Measurements from ENCODE around the gene LDHD.
"Not testable (repeated sequence)": the region's sequence is repeated elsewhere in the genome, so short reads cannot be mapped to it uniquely, and the experiment has no call there.

LDHD gene

DNA sequence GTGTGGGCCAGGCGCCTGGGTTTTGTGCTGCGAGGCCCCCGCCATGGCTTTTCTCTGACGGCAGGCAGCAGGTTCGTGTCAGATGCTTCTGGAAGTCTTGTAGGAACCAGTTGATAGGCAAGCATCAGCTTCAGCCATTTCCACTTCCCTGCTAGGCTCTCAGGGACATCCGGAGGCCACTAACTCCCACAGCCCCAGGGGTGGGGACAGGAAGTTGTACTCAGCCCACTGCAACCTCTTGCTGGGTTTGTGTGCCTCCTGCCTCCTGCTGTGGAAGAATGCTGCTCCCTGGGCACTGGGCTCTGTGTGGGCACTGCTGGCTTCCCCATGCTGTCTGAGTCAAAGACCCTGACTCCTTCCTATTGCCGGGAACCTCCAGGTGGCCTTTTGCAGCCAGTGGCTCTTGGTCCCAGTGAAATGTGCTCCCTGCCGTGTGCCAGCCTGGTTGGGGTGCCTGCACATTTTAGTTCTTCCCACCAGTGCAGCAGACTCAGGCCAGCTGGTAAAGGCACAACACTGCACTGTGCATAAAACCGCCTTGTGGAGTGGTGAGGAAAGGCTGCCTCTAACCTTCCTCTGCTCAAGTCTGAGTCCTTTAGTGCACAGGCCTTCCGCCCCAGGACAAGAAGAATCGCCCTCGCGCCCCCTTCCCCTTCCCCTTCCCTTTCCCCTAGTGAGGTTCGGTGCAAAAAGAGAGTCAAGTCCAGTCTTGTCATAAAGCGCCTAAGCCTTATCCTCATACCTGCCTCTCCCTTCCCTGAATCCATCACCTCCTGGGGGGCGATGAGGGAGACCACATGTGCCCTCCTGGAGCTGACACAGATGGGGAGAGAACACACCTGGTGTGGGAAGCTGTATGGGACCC is 16.6 kb downstream of the LDHD start:
- peak; percentile 30 for DNase-seq (ENCODE audit: low spot score)

GRCh38 chr16:75099075-75099667 is 17.4 kb downstream of the LDHD start:
- DNase-seq (ENCODE audit: low spot score), result no peak

DNA sequence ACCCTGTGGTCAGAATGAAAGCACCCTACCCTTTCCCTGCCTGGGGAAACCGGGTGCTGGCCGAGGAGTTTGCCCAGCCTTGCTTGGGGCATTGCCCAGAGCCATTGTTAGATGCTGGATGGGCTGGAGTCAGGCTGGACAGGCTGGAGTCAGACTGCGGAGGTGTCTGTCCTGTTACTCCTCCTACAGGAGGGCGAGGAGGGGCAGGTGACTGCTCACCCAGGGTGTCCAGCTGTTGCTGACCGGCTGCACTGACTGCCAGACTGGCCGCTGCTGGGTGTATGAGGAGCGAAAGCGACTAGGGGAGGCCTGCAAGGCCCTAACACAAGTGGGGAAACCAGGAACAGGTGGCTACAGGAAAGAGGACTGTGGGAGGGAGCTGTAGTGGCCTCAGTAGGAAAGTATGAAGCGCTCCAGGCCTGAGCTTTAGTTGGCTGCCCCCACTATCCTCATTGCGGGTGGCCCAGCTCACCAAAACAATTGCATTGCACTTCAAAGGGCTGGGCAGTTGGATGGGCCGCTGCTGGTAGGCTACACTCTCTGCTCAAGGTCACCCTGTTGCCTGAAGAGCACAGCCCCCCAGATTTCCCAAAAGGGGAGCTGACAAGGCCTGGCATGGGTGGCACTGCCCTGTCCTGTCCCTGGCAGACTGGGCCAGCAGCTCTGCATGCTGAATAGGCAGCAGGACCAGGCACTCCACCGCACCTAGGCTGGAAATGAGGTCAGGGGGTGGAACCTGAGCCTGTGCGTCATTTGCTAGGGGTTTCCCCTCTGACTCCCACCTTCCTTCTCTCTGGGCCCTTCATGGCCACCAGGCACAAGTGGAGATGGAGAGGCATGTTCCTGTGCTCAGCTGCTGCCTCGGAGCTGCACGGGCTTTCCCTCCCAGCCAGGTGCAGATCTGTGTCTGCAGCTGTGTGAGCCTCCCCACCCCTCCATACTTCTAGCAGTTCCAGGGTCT is 18.4 kb downstream of the LDHD start:
- peak; percentile 70 for DNase-seq (ENCODE audit: low spot score)

DNA sequence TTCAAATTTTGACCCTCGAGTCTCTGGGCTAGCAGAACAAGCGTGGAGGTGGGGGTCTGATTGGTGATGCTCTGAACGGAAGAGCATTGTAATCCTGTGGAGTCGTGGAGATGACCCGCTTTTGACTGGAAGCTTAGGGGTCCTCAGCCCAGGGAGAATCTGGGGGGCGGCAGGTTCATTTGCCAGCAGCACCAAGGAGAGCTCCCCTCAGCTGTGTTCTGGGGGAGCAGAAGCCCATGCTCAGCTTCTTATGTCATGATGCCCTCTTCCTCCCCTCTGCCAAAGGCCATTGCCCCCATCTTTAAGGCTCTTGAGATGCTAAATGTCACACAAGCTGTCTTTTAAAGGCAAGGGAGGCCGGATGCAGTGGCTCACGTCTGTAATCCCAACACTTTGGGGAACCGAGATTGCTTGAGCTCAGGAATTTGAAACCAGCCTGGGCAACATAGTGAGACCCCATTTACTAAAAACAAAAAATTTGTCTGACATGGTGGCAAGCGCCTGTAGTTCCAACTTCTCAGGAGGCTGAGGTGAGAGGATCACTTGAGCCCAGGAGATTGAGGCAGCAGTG is 19.3 kb downstream of the LDHD start:
- no peak for DNase-seq (ENCODE audit: low spot score)

DNA sequence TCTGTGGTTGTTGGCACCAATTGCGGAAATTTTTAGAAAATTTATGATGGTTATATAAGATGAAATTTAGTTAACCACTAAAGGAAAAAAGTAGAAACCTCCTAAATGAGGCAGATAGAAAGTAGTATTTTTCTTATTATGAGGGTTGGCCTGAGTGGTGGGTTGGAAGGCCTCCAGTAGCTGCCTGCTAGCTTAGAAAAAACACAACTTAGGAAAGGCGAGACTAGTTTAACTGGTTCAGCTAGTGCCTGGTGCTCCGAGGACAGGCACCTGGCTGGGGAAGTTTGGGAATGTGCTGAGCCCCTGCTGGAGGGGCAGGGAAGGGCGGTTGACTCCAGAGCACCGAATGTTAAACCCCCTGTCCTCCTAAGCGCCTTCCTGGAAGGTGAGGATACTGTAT is 19.9 kb downstream of the LDHD start:
- no peak for DNase-seq (ENCODE audit: low spot score)

DNA sequence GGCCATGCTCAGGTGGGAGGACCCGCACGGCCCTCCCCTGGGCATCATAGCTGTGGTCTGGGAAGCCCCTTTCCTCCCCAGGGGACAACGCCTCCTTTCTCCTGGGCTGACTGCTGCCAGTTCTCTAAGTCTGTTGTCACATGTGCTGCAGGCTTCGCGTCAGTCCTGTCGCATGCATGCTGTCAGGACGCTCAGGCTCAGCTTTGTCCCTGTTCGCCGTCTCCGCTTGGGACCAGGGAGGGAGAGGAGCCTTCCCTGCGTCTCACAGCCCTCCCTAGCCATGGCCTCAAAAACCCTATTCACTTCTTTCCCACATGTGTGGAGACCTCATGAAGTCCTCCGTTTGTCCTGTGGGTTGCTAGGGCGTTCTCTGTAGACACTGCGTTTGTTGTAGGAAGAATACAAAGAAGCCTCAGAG is 21.4 kb downstream of the LDHD start:
- DNase-seq (ENCODE audit: low spot score), result no peak

DNA sequence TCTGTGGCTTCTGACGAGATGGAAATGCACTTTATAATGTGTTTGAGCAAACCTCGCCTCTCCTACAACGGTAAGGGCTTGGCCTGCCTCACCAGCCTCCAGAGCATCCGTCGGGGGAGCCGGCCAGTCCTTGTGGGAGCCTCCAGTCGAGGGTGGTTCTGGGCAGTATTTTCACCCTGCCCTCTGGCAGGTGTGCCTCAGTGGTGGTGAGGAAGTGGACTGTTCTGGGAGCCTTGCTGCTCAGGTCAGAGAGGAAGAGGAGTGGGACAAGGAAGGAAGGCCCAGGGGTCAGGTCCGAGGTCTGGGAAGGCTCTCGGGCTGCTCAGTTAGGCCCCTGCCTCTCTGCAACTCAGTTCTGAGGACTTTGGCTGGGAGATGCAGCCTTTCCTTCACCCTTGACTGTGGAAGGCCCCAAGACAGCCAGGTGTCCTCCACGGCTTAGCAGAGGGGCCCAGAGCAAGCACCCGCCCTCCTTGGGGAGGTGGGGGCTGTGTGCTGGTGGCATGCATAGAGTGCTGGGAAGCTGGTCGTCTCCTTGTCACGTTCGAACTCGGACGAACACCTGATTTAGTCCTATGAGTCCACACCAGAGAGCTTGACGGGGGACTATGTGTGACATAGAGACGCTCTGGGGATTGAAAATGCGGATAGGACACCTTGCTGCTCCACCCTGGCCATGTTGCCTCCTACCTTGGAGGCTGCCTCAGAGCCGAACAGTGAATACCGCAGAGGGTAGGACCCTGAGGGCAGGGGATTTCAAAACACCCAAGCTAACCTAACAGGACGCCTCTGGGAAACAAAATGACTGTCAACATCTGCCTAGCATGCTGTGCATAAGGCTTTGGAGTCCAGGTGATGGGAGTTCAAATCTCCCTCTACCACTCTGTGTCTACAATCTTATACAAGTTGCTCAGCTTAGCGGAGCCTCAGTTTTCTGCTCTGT is 22.7 kb downstream of the LDHD start:
- DNase-seq (ENCODE audit: low spot score), result no peak

DNA sequence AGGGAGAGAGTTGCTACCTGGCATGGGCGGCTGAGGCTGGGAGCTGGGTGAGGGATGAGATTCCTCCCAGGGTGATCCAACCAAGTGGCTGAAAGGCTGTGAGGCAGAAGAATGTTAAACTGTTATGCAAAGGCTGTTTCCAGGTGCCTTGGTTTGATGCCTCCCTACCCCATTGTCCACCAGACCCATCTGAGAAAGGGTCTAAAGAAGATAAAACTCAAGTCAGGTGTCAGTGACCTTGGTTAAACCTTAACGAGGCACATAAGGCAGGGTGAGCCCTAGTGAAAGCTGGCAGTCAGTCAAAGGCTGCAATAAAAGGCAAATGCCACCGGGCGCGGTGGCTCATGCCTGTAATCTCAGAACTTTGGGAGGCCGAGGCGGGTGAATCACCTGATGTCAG is 23.8 kb downstream of the LDHD start:
- no peak for DNase-seq (ENCODE audit: low spot score)

- not testable (repeated sequence) for DNase-seq (ENCODE audit: low spot score)
Measured at GRCh38 chr16:75091619-75092018, 25.0 kb downstream of the LDHD start.

GRCh38 chr16:75090899-75091298 is 25.7 kb downstream of the LDHD start:
- not testable (repeated sequence) for DNase-seq (ENCODE audit: low spot score)

- DNase-seq (ENCODE audit: low spot score), result no peak
Measured at GRCh38 chr16:75089486-75090202, 26.9 kb downstream of the LDHD start.

DNA sequence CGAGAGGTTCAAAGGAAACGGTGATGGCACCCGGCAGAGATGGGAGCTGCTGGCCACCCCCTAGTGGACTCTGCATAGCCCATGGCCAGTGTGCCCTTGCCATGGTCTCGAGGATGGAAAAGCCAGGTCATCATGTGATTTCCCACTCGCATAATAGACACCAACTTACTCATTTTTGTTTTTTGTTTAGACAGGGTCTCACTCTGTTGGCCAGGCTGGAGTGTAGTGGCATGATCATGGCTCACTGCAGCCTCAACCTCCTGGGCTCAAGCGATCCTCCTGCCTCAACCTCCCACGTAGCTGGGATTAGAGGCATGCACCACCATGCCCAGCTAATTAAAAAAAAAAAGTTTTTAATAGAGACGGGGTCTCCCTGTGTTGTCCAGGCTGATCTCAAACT is 27.6 kb downstream of the LDHD start:
- no peak for DNase-seq (ENCODE audit: low spot score)

GRCh38 chr16:75088216-75088615 is 28.4 kb downstream of the LDHD start:
- no peak for DNase-seq (ENCODE audit: low spot score)

DNA sequence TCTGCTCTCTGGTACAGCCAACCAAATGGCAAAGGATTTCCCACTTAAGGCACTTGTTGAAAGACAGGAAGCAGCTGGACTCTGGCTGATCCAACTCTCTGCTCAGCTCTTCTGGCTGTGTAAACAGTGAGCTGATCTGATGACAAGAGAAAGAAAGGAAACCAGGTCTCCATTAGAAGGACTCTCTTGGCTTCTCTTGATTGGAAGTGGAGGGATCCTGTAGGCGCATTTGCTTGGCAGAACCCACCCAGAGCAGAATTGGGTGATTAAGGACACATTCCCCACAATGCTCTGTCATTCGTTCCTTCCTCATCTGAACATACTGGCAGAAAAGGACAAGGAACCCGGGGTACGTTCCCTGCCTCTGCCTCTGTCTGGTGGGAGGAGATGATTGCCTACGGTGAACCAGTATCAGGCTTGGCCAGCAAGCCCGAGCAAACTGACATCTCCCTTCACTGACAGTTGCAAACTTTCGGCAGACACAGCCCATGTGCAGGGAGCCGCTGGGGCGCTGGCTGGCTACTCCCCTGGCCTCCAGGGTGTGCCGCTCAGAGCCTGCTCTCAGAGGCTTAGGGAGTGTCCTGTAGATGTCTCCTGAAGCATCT is 29.1 kb downstream of the LDHD start:
- DNase-seq (ENCODE audit: low spot score), result no peak

DNA sequence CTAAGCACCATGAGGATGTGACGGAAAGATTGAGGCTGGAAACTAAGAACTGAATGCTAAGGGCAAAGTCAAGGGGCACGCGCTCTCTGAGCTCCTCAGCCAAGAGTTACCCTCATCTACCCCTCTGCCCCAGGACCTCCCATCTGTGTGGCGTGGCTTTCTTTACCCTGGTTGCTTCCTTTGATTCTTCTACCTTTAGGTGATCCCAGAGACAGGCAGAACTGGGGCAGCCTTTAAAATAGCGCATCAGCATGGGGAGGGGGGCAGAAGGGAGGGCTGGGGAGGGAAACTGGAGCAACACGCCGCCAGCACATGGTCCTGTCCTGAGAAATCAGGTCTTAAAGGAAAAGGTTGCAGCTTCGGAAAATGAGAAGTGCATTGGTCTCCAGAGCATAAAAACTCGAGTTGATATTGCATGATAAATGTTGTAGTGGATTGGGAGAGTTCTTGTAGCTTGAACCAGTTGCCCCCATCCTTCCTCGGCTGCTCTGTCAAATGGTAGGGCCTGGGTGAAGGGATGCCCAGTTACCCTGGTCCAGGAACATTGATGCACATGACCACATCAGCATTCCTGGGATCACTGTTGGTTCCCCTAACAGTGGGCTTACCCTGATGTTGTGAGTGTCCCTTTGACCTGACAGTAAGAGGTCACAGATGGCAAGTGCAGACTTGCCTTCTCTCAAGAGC is 29.7 kb downstream of the LDHD start:
- DNase-seq (ENCODE audit: low spot score), result no peak

GRCh38 chr16:75086281-75086680 is 30.3 kb downstream of the LDHD start:
- DNase-seq (ENCODE audit: low spot score), result no peak

DNA sequence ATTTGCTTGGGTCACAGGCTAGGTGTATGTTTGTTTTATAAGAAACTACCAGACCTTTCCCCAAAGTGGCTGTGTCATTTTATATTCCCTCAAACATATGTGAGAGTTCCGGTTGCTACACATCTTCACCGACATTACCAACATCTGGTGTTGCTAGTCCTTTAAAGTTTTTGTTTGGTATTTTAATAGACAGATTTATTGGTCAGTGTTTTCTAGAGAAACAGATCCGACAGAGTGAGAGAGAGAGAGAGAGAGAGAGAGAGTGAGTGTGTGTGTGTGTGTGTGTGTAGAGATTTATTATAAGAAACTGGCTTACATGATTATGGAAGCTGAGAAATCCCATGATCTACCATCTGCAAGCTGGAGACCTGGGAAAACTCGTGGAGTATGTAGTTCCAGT is 31.0 kb downstream of the LDHD start:
- no peak for DNase-seq (ENCODE audit: low spot score)

- DNase-seq (ENCODE audit: low spot score), result no peak
Measured at GRCh38 chr16:75083813-75084212, 32.8 kb downstream of the LDHD start.

DNA sequence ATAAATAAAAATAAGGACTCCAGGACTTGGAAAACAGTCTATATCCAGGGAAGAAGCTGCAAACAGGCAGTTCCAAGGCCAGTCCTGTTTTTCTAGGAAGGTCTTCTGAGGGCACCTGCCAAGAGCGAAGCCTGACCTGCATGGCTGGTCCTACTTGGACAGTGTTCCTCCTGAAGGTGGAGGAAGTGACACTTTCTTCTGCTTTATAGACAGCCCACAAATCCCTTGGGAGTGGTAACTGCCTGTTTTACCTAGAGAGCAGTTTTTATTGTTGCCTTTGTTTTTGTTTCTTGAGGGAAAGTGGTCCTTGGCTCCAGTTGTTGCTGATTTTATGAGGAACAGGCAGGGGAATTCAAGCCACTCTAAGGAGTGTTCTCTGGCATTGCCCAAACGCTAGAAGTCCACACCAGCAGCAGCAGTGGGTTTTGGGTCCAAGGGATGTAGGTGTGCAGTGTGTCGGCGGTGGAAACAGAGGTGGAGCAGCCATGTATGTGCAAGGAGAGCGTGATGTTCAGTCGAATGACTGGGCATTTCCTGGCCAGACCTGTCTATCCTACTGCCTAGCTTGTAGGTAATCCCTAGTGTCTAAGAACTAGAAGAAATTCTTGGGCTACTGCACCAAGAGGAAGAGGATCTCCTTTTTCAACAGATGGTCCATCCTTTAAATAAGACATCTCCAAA is 35.3 kb downstream of the LDHD start:
- DNase-seq (ENCODE audit: low spot score), result no peak

Measured in CD4-positive, alpha-beta T cell treated with Interleukin-2 at 100 ng/mL for 4 hours (primary cell).